Fibroblast of lung (primary cell): ENCODE results near the gene TRIM40. TPM values are rescaled to one million over a fixed set of nuclear protein-coding genes. Genes with fewer than 3 reads are reported as not detected.

Source experiments
- DNase-seq, 2 donors: peaks; one replicate each; pipeline versions ENCODE4 v3.0.0 to v3.0.0-alpha.2; 2010; ENCODE audit warnings: low read depth in 2 of 2
- H2AFZ ChIP-seq: 2 replicates; pipeline ENCODE4 v1.5.1; 2012; ENCODE audit warnings: low read length, control low read depth, inconsistent platforms
- H3K27ac ChIP-seq: 2 replicates; pipeline ENCODE4 v1.5.1; 2011; ENCODE audit warnings: low read length, control low read depth; ENCODE audit not compliant: insufficient read depth
- H3K27me3 ChIP-seq: 2 replicates; pipeline ENCODE4 v1.5.1; 2011; ENCODE audit warnings: mild to moderate bottlenecking, low read length; ENCODE audit not compliant: control insufficient read depth, insufficient read depth
- H3K36me3 ChIP-seq: 2 replicates; pipeline ENCODE4 v1.5.1; 2011; ENCODE audit warnings: low read length; ENCODE audit not compliant: control insufficient read depth, insufficient read depth
- H3K4me1 ChIP-seq: 2 replicates; pipeline ENCODE4 v1.5.1; 2011; ENCODE audit warnings: low read length; ENCODE audit not compliant: control insufficient read depth, insufficient read depth; ENCODE audit errors: extremely low read depth
- H3K4me2 ChIP-seq: 2 replicates; pipeline ENCODE4 v1.5.1; 2011; ENCODE audit warnings: low read length, control low read depth; ENCODE audit not compliant: insufficient read depth; ENCODE audit errors: extremely low read depth
- H3K4me3 ChIP-seq, 4 experiments: fragments of 200-600 bp in 1 of 4; sonication (generic) in 1 of 4; replicated peaks in 1 of 4; 2 replicates each; pipeline ENCODE4 v1.5.1; 2011 to 2016; ENCODE audit warnings: low read length in 4 of 4, low read depth in 3 of 4, mild to moderate bottlenecking in 3 of 4, control low read depth in 2 of 4, inconsistent platforms in 1 of 4, mixed read lengths in 1 of 4; ENCODE audit not compliant: insufficient read depth in 1 of 4; ENCODE audit errors: control extremely low read depth in 1 of 4
- H3K79me2 ChIP-seq: 2 replicates; pipeline ENCODE4 v1.5.1; 2012; ENCODE audit warnings: mild to moderate bottlenecking, low read length, inconsistent platforms; ENCODE audit not compliant: control insufficient read depth, insufficient read depth
- H3K9ac ChIP-seq: 2 replicates; pipeline ENCODE4 v1.5.1; 2011; ENCODE audit warnings: mild to moderate bottlenecking, low read length, control low read depth; ENCODE audit not compliant: insufficient read depth
- H3K9me3 ChIP-seq: 2 replicates; pipeline ENCODE4 v1.5.1; 2012; ENCODE audit warnings: low read depth, low read length; ENCODE audit not compliant: control insufficient read depth, insufficient read depth
- H4K20me1 ChIP-seq: 2 replicates; pipeline ENCODE4 v1.5.1; 2011; ENCODE audit warnings: low read length; ENCODE audit not compliant: control insufficient read depth, insufficient read depth; ENCODE audit errors: extremely low read depth
- CTCF ChIP-seq, 2 donors: IDR thresholded peaks in 1 of 2; conservative IDR thresholded peaks in 1 of 2; 1 replicate in 1 of 2; 2 replicates in 1 of 2; pipeline ENCODE4 v1.5.1; 2011 to 2012; ENCODE audit warnings: low read length in 2 of 2, control low read depth in 1 of 2, inconsistent platforms in 1 of 2, low read depth in 1 of 2, mild to moderate bottlenecking in 1 of 2
- EZH2 ChIP-seq: IDR thresholded peaks from 2 replicates; pipeline ENCODE4 v1.5.1; 2012; ENCODE audit warnings: low read length, control low read depth, mild to moderate bottlenecking; ENCODE audit errors: missing control alignments
- polyA plus RNA-seq, 2 donors: library from polyadenylated mRNA; depleted of rRNA in 1 of 2; stranded (reverse) in 1 of 2; unstranded in 1 of 2; fragments of >200 nt; gene quantifications; 2 replicates each; pipeline ENCODE4 v1.2.1, GENCODE V29; 2011 to 2012; ENCODE audit warnings: missing spikeins in 1 of 2
- total RNA-seq: library from RNA; depleted of rRNA; stranded (reverse); fragments of >200 nt; gene quantifications from 2 replicates; pipeline ENCODE4 v1.2.1, GENCODE V29; 2014

TRIM40 gene
- total and polyA plus RNA-seq, 2 donors (not counting 1 experiment from before 2014, with no cell fraction given), result not detected

- no peak for TF ChIP-seq CTCF (conservative IDR thresholded peaks at IDR 0.05 in 1 of 2, IDR thresholded peaks at IDR 0.05 in 1 of 2; ENCODE audit: low read depth in 1 of 2, low read length in 2 of 2)
- no peak for TF ChIP-seq EZH2
- Histone ChIP-seq H3K27me3 (peaks cover 10% of the 10 kb centered on the region), H3K36me3 (no peaks in the 10 kb centered on the region)
Observed at GRCh38 chr6:30111266-30111856, 24.6 kb upstream of the TRIM40 start.

GRCh38 chr6:30112402-30112994, 23.4 kb upstream of the TRIM40 start:
- DNase-seq, result no peak
- Histone ChIP-seq H3K4me3 (no peak overlapping the region), H3K9ac (no peak overlapping the region), H2AFZ (no peak overlapping the region), H3K79me2 (no peaks in the 10 kb centered on the region), H3K4me1 (no peaks in the 10 kb centered on the region), H3K27ac (no peak overlapping the region), H3K27me3 (peaks cover 10% of the 10 kb centered on the region), H4K20me1 (no peaks in the 10 kb centered on the region), H3K9me3 (no peaks in the 10 kb centered on the region), H3K4me2 (no peak overlapping the region), H3K36me3 (no peaks in the 10 kb centered on the region)
- TF ChIP-seq CTCF (conservative IDR thresholded peaks at IDR 0.05 in 1 of 2, IDR thresholded peaks at IDR 0.05 in 1 of 2; ENCODE audit: low read depth in 1 of 2, low read length in 2 of 2), result no peak
- no peak for TF ChIP-seq EZH2

More at GRCh38 chr6:30111266-30111856, 24.6 kb upstream of the TRIM40 start:
- Histone ChIP-seq H3K9ac (no peak overlapping the region), H3K4me3 (no peak overlapping the region), H3K27ac (no peak overlapping the region), H3K79me2 (no peaks in the 10 kb centered on the region), H3K4me2 (no peak overlapping the region), H3K4me1 (no peaks in the 10 kb centered on the region), H2AFZ (no peak overlapping the region), H3K9me3 (no peaks in the 10 kb centered on the region), H4K20me1 (no peaks in the 10 kb centered on the region)
- DNase-seq, result no peak

GRCh38 chr6:30113003-30113759, 22.8 kb upstream of the TRIM40 start, which contains the start of gene TRIM31:
Gene TRIM31, minus strand, starts transcription at chr6:30113090. Its CDS starts 285 bp downstream, at chr6:30112805.
- TF ChIP-seq CTCF (conservative IDR thresholded peaks at IDR 0.05 in 1 of 2, IDR thresholded peaks at IDR 0.05 in 1 of 2; ENCODE audit: low read depth in 1 of 2, low read length in 2 of 2) (no peak), EZH2 (no peak)
- Histone ChIP-seq H2AFZ (no peak within 1 kb of the TSS), H3K9me3 (no peaks in the 10 kb centered on the region)

More at GRCh38 chr6:30113003-30113759, 22.8 kb upstream of the TRIM40 start, which contains the start of gene TRIM31:
- no peak within 1 kb of the TSS for H3K27ac ChIP-seq
- H3K79me2 ChIP-seq, result no peaks in the 10 kb centered on the region
- no peak for DNase-seq
- no peak within 1 kb of the TSS for H3K4me3 ChIP-seq
- H3K27me3 ChIP-seq, result peaks cover 10% of the 10 kb centered on the region
- H3K4me1 ChIP-seq, result no peaks in the 10 kb centered on the region
- H3K36me3 ChIP-seq, result no peaks in the 10 kb centered on the region
- no peak within 1 kb of the TSS for H3K4me2 ChIP-seq
- no peaks in the 10 kb centered on the region for H4K20me1 ChIP-seq
- no peak within 1 kb of the TSS for H3K9ac ChIP-seq
